Nephron progenitor cell (in vitro differentiated cells): ENCODE measurements around the gene NBAS.
A peak's percentile ranks its signal among the peaks of the same experiment; 100 is the strongest.

Experiments
- DNase-seq: peaks from one replicate; pipeline ENCODE4 v3.0.0; 2021
- H3K27ac Mint-ChIP-seq: 2 replicates; pipeline ENCODE4 v1.8.0; 2021; ENCODE audit warnings: mild to moderate bottlenecking, moderate library complexity, mixed read lengths
- H3K27me3 Mint-ChIP-seq: 2 replicates; pipeline ENCODE4 v1.8.0; 2021; ENCODE audit warnings: mild to moderate bottlenecking, low read depth, mixed read lengths; ENCODE audit not compliant: poor library complexity
- H3K36me3 Mint-ChIP-seq: 2 replicates; pipeline ENCODE4 v1.8.0; 2021; ENCODE audit warnings: low read depth, mixed read lengths
- H3K4me1 Mint-ChIP-seq: 2 replicates; pipeline ENCODE4 v1.8.0; 2021; ENCODE audit warnings: mixed read lengths
- H3K4me3 Mint-ChIP-seq: 2 replicates; pipeline ENCODE4 v1.8.0; 2021; ENCODE audit warnings: mild to moderate bottlenecking, moderate library complexity, mixed read lengths
- H3K9me3 Mint-ChIP-seq: 2 replicates; pipeline ENCODE4 v1.8.0; 2021; ENCODE audit warnings: mild to moderate bottlenecking, moderate library complexity, mixed read lengths
- CTCF ChIP-seq: fragments of 200-600 bp; sonication (generic); IDR thresholded peaks from 2 replicates; pipeline ENCODE4 v1.5.0; 2021; ENCODE audit warnings: antibody characterized with exemption

The NBAS gene

GRCh38 chr2:15162620-15163019, 398.5 kb downstream of the NBAS start:
- Mint-ChIP-seq H3K9me3 (no peaks in the 10 kb centered on the region), H3K27me3 (peaks cover 3% of the 10 kb centered on the region), H3K4me1 (peaks cover 46% of the 10 kb centered on the region), H3K4me3 (no peak overlapping the region), H3K36me3 (peaks cover 18% of the 10 kb centered on the region), H3K27ac (peak overlapping the region; percentile 72)
- DNase-seq, result no peak
- no peak for TF ChIP-seq CTCF

GRCh38 chr2:15160201-15160991, 400.7 kb downstream of the NBAS start:
- DNase-seq, result no peak
- Mint-ChIP-seq H3K27me3 (peaks cover 7% of the 10 kb centered on the region), H3K36me3 (peaks cover 3% of the 10 kb centered on the region), H3K4me1 (peaks cover 67% of the 10 kb centered on the region), H3K9me3 (no peaks in the 10 kb centered on the region), H3K4me3 (no peak overlapping the region), H3K27ac (no peak overlapping the region)
- no peak for TF ChIP-seq CTCF

GRCh38 chr2:15159751-15160177, 401.4 kb downstream of the NBAS start:
- TF ChIP-seq CTCF, result peak; percentile 31
- no peak overlapping the region for H3K27ac Mint-ChIP-seq
- H3K4me3 Mint-ChIP-seq, result no peak overlapping the region
- peaks cover 7% of the 10 kb centered on the region for H3K27me3 Mint-ChIP-seq
- H3K9me3 Mint-ChIP-seq, result no peaks in the 10 kb centered on the region
- DNase-seq, result no peak
- peaks cover 3% of the 10 kb centered on the region for H3K36me3 Mint-ChIP-seq
- peaks cover 70% of the 10 kb centered on the region for H3K4me1 Mint-ChIP-seq

DNA sequence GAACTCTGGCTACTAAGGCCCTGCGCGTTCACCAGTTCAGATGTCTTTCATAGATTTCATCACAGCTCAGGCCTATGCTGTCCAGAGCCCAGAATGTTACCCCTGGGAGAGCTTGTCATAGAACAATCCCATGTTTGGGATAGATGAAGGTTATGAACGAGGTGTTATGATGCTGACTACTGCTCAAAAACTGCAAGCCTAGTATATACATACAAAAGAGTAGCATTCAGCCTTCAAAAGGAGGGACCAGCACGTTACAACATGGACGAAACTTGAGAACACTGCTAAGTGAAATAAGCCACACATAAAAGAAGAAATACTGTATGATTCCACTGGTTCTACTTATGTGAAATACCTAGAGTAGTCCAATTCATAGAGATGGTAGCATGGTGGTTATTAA, 401.9 kb downstream of the NBAS start:
- Mint-ChIP-seq H3K4me3 (no peak overlapping the region), H3K27me3 (peaks cover 7% of the 10 kb centered on the region), H3K27ac (no peak overlapping the region), H3K9me3 (no peaks in the 10 kb centered on the region), H3K36me3 (peaks cover 3% of the 10 kb centered on the region), H3K4me1 (peaks cover 70% of the 10 kb centered on the region)
- TF ChIP-seq CTCF, result no peak
- no peak for DNase-seq

GRCh38 chr2:15158532-15158931, 402.6 kb downstream of the NBAS start:
- peak overlapping the region; percentile 51 for H3K27ac Mint-ChIP-seq

More at GRCh38 chr2:15158532-15158931, 402.6 kb downstream of the NBAS start:
- peaks cover 70% of the 10 kb centered on the region for H3K4me1 Mint-ChIP-seq
- H3K27me3 Mint-ChIP-seq, result peaks cover 7% of the 10 kb centered on the region
- TF ChIP-seq CTCF, result no peak
- no peak overlapping the region for H3K4me3 Mint-ChIP-seq
- H3K36me3 Mint-ChIP-seq, result peaks cover 3% of the 10 kb centered on the region
- DNase-seq, result no peak
- H3K9me3 Mint-ChIP-seq, result no peaks in the 10 kb centered on the region
